ENCODE data around the gene PRUNE1.

PRUNE1 gene

GRCh38 chr1:151059109-151060006 is 51.1 kb downstream of the PRUNE1 start, which contains the start of gene CDC42SE1:
Gene CDC42SE1 (minus strand): TSS chr1:151059622. CDS start chr1:151055730, 3,892 bp downstream.
- TF ChIP-seq POLR2A (IDR thresholded peaks at IDR 0.05; ENCODE audit: low read depth, low read length) = peak; percentile 96
- FAIRE-seq = no peak
- DNase-seq (ENCODE audit: insufficient read length, low spot score) = peak; percentile 94

GRCh38 chr1:151060007-151060656 is 51.9 kb downstream of the PRUNE1 start, which contains the start of gene MLLT11:
Gene MLLT11 (plus strand): TSS chr1:151060397. CDS start chr1:151067225, 6,828 bp downstream.
- TF ChIP-seq POLR2A (IDR thresholded peaks at IDR 0.05; ENCODE audit: low read depth, low read length) = peak; percentile 58; the same call in 1 of the 2 replicates
- FAIRE-seq = no peak
- DNase-seq (ENCODE audit: insufficient read length, low spot score) = peak; percentile 54

GRCh38 chr1:151060657-151061421 is 52.6 kb downstream of the PRUNE1 start:
- no peak for TF ChIP-seq POLR2A (IDR thresholded peaks at IDR 0.05; ENCODE audit: low read depth, low read length)
- DNase-seq (ENCODE audit: insufficient read length, low spot score) (no peak), FAIRE-seq (no peak)

GRCh38 chr1:151061704-151062103 is 53.5 kb downstream of the PRUNE1 start:
- TF ChIP-seq POLR2A (IDR thresholded peaks at IDR 0.05; ENCODE audit: low read depth, low read length) = no peak
- FAIRE-seq (no peak), DNase-seq (ENCODE audit: insufficient read length, low spot score) (no peak)

GRCh38 chr1:151062741-151063371 is 54.6 kb downstream of the PRUNE1 start:
- TF ChIP-seq POLR2A (IDR thresholded peaks at IDR 0.05; ENCODE audit: low read depth, low read length) = no peak
- DNase-seq (ENCODE audit: insufficient read length, low spot score) = peak; percentile 94
- FAIRE-seq = no peak

- no peak for TF ChIP-seq POLR2A (IDR thresholded peaks at IDR 0.05; ENCODE audit: low read depth, low read length)
- no peak for FAIRE-seq
- no peak for DNase-seq (ENCODE audit: insufficient read length, low spot score)
These were observed 56.9 kb downstream of the PRUNE1 start for GRCh38 chr1:151065089-151065645.

GRCh38 chr1:151067185-151067584 is 58.9 kb downstream of the PRUNE1 start:
- FAIRE-seq (no peak), DNase-seq (ENCODE audit: insufficient read length, low spot score) (no peak)
- no peak for TF ChIP-seq POLR2A (IDR thresholded peaks at IDR 0.05; ENCODE audit: low read depth, low read length)

GRCh38 chr1:151069103-151069486 is 60.8 kb downstream of the PRUNE1 start:
- FAIRE-seq = no peak
- TF ChIP-seq POLR2A (IDR thresholded peaks at IDR 0.05; ENCODE audit: low read depth, low read length) = no peak
- DNase-seq (ENCODE audit: insufficient read length, low spot score) = no peak

- FAIRE-seq (no peak), DNase-seq (ENCODE audit: insufficient read length, low spot score) (peak; percentile 98)
- peak; percentile 89 for TF ChIP-seq POLR2A (IDR thresholded peaks at IDR 0.05; ENCODE audit: low read depth, low read length)
These were observed 62.4 kb downstream of the PRUNE1 start, which contains the start of gene GABPB2 for GRCh38 chr1:151070474-151071276. Gene GABPB2 (plus strand): TSS chr1:151070761. CDS start chr1:151088190, 17,429 bp downstream.

GRCh38 chr1:151072224-151072623 is 64.0 kb downstream of the PRUNE1 start:
- no peak for DNase-seq (ENCODE audit: insufficient read length, low spot score)
- FAIRE-seq = no peak
- no peak for TF ChIP-seq POLR2A (IDR thresholded peaks at IDR 0.05; ENCODE audit: low read depth, low read length)
